GM21825 (cell line): ENCODE measurements around the gene PODNL1.

Source experiments
- ATAC-seq: cut with Tn5 transposase; IDR thresholded peaks from one replicate; pipeline ENCODE4 v1.9.1; 2021; ENCODE audit warnings: mild to moderate bottlenecking, moderate library complexity; ENCODE audit not compliant: unreplicated experiment

The PODNL1 gene

GRCh38 chr19:13896227-13896626 lies 42.0 kb downstream of the PODNL1 start:
- ATAC-seq = no peak

GRCh38 chr19:13894552-13894951 lies 43.7 kb downstream of the PODNL1 start:
- no peak for ATAC-seq

- ATAC-seq = no peak
Measured at GRCh38 chr19:13892870-13893269, 45.3 kb downstream of the PODNL1 start.

- no peak for ATAC-seq
Measured at GRCh38 chr19:13890136-13890535, 48.1 kb downstream of the PODNL1 start.

- ATAC-seq = no peak
Measured at GRCh38 chr19:13888281-13888680, 49.9 kb downstream of the PODNL1 start.

- no peak for ATAC-seq
Measured at GRCh38 chr19:13887517-13887916, 50.7 kb downstream of the PODNL1 start.

GRCh38 chr19:13887018-13887436 lies 51.2 kb downstream of the PODNL1 start:
- no peak for ATAC-seq

GRCh38 chr19:13885826-13886365 lies 52.3 kb downstream of the PODNL1 start:
- no peak for ATAC-seq

GRCh38 chr19:13884726-13885591 lies 53.3 kb downstream of the PODNL1 start:
- ATAC-seq = no peak

- ATAC-seq = no peak
Measured at GRCh38 chr19:13883516-13884064, 54.6 kb downstream of the PODNL1 start.

GRCh38 chr19:13882836-13883235 lies 55.4 kb downstream of the PODNL1 start:
- no peak for ATAC-seq

- no peak for ATAC-seq
Measured at GRCh38 chr19:13882419-13882795, 55.8 kb downstream of the PODNL1 start.

GRCh38 chr19:13881692-13882418 lies 56.4 kb downstream of the PODNL1 start:
- ATAC-seq = no peak

GRCh38 chr19:13881251-13881691 lies 56.9 kb downstream of the PODNL1 start:
- ATAC-seq = no peak
